ENCODE measurements around the gene MSANTD3. TPM values are rescaled to one million over a fixed set of nuclear protein-coding genes. Genes with fewer than 3 reads are reported as not detected.

The MSANTD3 gene
- total RNA-seq, 1 experiment from 2014 or later = 35.7 TPM

DNA sequence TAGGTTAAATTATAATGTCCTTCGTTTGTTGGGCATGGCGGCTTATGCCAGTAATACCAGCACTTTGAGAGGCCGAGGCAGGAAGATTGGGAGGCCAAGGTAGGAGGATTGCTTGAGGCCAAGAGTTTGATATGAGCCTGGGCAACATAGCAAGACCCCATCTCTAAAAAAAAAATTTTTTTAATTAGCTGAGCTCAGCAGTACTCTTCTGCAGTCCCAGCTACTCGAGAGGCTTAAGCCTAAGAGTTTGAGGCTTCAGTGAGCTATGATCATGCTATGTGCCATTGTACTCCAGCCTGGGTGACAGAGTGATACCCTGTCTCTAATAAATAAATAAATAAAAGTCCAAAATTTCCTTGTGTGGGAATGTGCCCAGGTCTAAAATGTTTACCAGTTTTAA, 9.1 kb upstream of the MSANTD3 start:
- Histone ChIP-seq H2BK15ac (ENCODE audit: low read depth, low read length) (no peak overlapping the region), H2AFZ (ENCODE audit: low read length) (no peak overlapping the region), H2BK120ac (ENCODE audit: low read depth, low read length, poor library complexity, severe bottlenecking) (no peak overlapping the region), H3K4me1 (ENCODE audit: insufficient read depth, low read length) (no peaks in the 10 kb centered on the region), H2BK20ac (ENCODE audit: low read depth, low read length, poor library complexity, severe bottlenecking) (no peak overlapping the region), H4K91ac (ENCODE audit: insufficient read length, low read depth, low read length) (no peak overlapping the region), H3T11ph (ENCODE audit: low read length) (no peak overlapping the region), H3K27ac (ENCODE audit: insufficient read length, low read depth, low read length) (no peak overlapping the region), H4K20me1 (ENCODE audit: control insufficient read depth, insufficient read depth, insufficient read length) (no peaks in the 10 kb centered on the region), H3K14ac (ENCODE audit: insufficient read depth, low read length) (no peak overlapping the region), H3K9me3 (ENCODE audit: control insufficient read depth, low read depth, low read length) (no peaks in the 10 kb centered on the region), H2BK12ac (ENCODE audit: insufficient read length, low read depth, low read length) (no peak overlapping the region), H2AK5ac (ENCODE audit: insufficient read length, low read length) (no peak overlapping the region), H3K79me2 (ENCODE audit: insufficient read depth, low read length) (no peaks in the 10 kb centered on the region), H3K4me2 (ENCODE audit: insufficient read depth, insufficient read length, low read length) (no peak overlapping the region), H3K18ac (ENCODE audit: insufficient read length, low read depth, low read length) (no peak overlapping the region), H3K23me2 (ENCODE audit: insufficient read length, low read depth, low read length, poor library complexity, severe bottlenecking) (no peaks in the 10 kb centered on the region), H4K8ac (replicated peaks; ENCODE audit: insufficient read length, low read depth, low read length) (no peak overlapping the region), H3K23ac (ENCODE audit: insufficient read length, low read depth, low read length) (no peak overlapping the region), H3K4ac (ENCODE audit: low read depth, low read length) (no peak overlapping the region), H3K9ac (ENCODE audit: extremely low read depth, insufficient read length, low read length) (no peak overlapping the region), H2BK5ac (ENCODE audit: insufficient read length, low read length) (no peak overlapping the region), H3K79me1 (ENCODE audit: insufficient read depth, low read depth, low read length, poor library complexity, severe bottlenecking) (no peaks in the 10 kb centered on the region), H3K56ac (ENCODE audit: insufficient read length, low read depth, low read length) (no peak overlapping the region), H4K5ac (ENCODE audit: insufficient read length, low read depth, low read length) (no peak overlapping the region), H3K27me3 (ENCODE audit: insufficient read depth, low read length) (no peaks in the 10 kb centered on the region)
- no peak overlapping the region for H3K27ac Mint-ChIP-seq
- H3K4me1 Mint-ChIP-seq = peaks cover 0 to 2% of the 10 kb centered on the region in 2 experiments; a peak in 1 of 4 replicates
- no peak for DNase-seq
- TF ChIP-seq, protein P1, sequence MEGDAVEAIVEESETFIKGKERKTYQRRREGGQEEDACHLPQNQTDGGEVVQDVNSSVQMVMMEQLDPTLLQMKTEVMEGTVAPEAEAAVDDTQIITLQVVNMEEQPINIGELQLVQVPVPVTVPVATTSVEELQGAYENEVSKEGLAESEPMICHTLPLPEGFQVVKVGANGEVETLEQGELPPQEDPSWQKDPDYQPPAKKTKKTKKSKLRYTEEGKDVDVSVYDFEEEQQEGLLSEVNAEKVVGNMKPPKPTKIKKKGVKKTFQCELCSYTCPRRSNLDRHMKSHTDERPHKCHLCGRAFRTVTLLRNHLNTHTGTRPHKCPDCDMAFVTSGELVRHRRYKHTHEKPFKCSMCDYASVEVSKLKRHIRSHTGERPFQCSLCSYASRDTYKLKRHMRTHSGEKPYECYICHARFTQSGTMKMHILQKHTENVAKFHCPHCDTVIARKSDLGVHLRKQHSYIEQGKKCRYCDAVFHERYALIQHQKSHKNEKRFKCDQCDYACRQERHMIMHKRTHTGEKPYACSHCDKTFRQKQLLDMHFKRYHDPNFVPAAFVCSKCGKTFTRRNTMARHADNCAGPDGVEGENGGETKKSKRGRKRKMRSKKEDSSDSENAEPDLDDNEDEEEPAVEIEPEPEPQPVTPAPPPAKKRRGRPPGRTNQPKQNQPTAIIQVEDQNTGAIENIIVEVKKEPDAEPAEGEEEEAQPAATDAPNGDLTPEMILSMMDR (conservative IDR thresholded peaks at IDR 0.05) = no peak
- no peaks in the 10 kb centered on the region; a peak in 1 of 5 replicates for H3K9me3 Mint-ChIP-seq
- peaks cover 3% of the 10 kb centered on the region; the same call in 1 of the 2 replicates for H3K27me3 Mint-ChIP-seq (ENCODE audit: low read depth)
- H3K4me3 Mint-ChIP-seq = no peak overlapping the region
- WGBS (ENCODE audit: extremely low coverage, insufficient read length, low lambda C conversion rate) = no CpG with 5 or more reads among the region's 4 CpGs
- H3K36me3 Mint-ChIP-seq (ENCODE audit: insufficient read depth in 1 of 3, low read depth in 3 of 3) = no peaks in the 10 kb centered on the region
